HG03175 (cell line): ENCODE results near the gene IYD.

Experiments
- ATAC-seq: cut with Tn5 transposase; IDR thresholded peaks from one replicate; pipeline ENCODE4 v1.9.1; 2021; ENCODE audit warnings: mild to moderate bottlenecking, moderate library complexity; ENCODE audit not compliant: unreplicated experiment

IYD gene

DNA sequence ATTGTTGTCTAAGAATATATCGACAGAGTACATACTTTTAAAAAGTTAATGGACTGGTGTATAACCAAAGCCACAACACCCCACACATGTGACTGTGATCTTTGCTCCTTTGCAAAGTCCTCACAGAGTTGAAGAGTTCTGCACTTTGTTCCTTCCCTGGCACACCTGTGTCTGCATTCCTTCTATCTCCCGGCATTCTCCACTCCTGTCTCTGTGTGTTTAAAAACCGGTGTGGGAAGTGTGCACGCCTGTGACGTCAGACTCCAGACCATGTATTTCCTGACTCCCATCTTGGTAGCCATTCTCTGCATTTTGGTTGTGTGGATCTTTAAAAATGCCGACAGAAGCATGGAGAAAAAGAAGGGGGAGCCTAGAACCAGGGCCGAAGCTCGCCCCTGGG lies at the start of gene IYD:
TSS of gene IYD (plus strand) at position 251 of the 400 bp plus-strand sequence. CDS start at position 271, 20 bp downstream.
- no peak for ATAC-seq

- no peak for ATAC-seq
These were observed 48.9 kb upstream of the IYD start for GRCh38 chr6:150319924-150320323.

GRCh38 chr6:150320442-150320841 lies 48.4 kb upstream of the IYD start:
- ATAC-seq, result no peak

DNA sequence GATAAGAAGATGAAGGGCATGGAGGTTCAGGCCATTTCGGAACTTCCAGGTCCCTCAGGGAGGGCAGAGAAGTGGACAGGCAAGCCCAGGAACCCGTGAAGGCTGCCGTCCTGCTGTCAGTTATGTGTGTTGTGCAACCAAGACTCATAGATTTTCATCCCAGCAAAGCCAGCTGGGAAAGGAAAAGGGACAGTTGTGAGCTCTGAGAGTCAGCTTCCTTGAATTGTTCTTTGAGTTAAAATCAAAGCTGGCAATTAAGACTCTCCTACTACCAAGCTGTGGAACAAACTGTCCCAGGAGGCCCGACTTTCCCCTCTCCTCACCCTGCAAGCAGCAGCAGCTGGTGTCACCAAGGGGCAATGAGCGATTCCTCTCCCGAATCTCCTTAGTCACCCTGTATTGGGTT lies 46.3 kb upstream of the IYD start:
- ATAC-seq, result no peak

GRCh38 chr6:150323205-150323604 lies 45.6 kb upstream of the IYD start:
- ATAC-seq, result no peak

- ATAC-seq, result no peak
These were observed 44.8 kb upstream of the IYD start for GRCh38 chr6:150324044-150324443.

- no peak for ATAC-seq
These were observed 43.6 kb upstream of the IYD start for GRCh38 chr6:150325066-150325772.

DNA sequence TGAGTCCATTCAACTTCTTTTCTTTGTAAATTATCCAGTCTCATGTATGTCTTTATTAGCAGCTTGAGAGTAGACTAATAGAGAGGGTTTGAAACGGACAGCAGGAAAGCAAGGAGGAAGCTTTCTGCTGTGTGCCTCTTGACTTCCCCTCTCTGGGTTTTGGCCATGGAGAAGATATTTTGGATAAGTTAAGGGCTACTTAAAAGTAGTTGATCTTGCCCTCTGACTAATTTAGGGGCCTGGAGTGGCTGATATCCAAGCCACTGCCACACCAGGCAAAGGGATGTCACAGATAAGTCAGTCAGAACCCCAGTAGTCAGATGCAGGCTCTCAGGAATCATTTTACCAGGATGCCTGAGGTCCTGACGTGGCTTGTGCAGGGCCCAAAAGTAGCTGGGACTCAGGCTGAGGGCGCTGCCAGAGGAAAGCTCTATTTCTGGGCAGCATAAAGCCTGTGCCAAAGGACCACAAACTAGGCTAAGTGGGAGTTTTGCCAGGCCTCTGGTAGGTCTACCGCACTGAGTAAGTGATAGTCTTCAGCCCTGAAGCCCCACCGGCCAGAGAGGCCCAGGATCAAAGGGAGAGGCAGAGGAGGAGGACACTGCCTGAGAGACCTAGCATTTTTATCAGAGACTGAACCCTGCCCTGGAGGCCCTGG lies 41.6 kb upstream of the IYD start:
- ATAC-seq, result no peak

DNA sequence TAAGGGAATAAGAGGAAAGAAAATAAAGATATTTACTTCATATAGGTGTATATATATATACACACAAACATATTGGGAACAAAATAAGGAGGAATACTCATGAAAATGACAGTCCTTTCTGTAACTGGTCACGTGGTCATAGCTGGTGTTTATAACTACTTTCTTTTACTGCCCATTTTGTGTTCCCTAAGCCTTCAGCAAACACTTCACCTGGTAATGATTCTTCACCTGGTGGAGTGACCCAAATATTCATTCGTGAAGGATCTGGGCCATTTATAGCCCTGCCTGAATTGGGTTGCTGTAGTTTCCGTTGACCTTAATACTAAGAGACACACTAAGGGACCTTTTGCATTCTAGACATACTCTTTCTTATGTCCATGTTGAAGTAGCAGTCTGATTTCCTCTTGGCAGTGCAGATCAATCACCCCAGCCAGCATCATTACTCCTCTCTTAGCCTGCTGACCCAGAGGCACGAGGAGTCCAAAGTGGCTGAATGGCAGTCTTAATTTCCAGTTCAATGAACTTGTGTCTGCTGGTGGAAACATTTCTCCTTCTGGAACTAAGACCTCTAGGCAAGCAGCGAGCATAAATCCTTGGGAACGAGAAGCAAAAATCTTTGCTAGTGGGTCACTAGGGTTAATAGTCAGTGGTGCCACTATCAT lies 39.9 kb upstream of the IYD start:
- ATAC-seq, result no peak

GRCh38 chr6:150331344-150331743 lies 37.5 kb upstream of the IYD start:
- no peak for ATAC-seq

DNA sequence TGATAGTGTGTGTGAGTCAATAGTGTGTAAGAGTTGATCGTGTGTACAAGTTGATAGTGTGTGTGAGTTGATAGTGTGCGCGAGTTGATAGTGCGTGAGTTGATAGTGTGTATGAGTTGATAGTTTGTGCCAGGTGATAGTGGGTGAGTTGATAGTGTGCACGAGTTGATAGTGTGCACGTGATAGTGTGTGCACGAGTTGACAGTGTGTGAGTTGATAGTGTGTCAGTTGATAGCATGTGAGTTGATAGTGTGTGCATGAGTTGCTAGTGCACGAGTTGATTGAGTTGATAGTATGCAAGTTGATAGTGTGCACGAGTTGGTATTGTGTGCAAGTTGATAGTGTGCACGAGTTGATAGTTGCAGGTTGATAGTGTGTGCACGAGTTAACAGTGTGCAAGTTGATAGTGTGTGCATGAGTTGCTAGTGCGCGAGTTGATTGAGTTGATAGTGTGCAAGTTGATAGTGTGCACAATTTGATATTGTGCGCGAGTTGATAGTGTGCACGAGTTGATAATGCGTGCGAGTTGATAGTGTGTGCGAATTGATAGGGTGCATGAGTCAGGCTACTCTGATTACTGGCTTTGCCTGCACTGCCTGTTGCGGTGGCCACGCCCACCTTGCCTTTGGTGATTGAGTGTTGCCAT lies 35.8 kb upstream of the IYD start:
- no peak for ATAC-seq

- ATAC-seq, result no peak
These were observed 35.2 kb upstream of the IYD start for GRCh38 chr6:150333585-150333941.

DNA sequence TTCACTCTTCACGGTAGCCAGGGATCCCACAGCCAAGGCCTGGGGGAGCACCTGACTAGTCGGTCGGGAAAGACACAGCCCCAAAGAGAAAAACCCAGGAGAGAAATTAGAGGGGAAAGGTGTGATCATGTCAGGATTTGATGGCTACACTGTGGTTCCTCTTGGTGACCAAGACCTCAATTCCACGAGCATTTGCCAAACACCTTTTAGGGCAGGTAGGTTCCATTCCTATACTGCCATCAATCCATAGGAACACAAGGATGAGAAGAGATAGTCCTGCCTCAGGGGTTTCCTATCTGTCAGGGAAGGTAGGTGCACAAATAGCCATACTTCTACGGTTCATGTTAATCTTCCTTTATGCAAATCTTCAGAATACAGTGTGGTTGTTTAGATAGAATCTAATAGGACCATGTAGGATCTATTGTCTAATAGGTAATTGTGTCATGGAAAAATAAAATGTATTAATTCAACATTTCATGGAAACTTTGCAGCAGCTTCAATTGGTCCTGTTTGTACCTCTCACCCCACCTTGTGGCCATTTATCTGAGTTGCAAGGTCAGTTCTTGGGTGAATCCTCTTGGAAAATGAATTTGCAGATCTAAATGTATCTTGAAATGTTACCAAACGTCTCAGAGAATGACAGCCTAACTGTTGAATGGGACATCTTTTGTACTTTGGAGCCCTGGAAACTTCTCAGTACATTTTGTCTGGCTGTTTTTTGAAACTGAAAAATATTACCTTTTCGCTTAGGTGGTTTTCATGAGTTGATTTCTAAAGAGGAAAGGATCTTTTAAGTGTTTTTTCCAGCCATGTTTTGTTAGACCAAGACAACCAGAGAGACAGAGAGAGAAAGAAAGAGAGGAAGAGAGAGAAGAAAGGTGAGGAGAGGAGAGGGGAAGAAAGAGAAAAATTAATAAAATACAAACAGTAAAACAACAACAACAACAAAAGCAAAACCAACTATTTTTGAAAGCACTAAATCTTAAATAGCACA lies 33.7 kb upstream of the IYD start:
- ATAC-seq, result no peak

GRCh38 chr6:150336299-150336698 lies 32.5 kb upstream of the IYD start:
- ATAC-seq, result no peak

- no peak for ATAC-seq
These were observed 32.1 kb upstream of the IYD start for GRCh38 chr6:150336708-150337107.

GRCh38 chr6:150342126-150342525 lies 26.7 kb upstream of the IYD start:
- no peak for ATAC-seq

GRCh38 chr6:150343434-150343833 lies 25.4 kb upstream of the IYD start:
- ATAC-seq, result no peak

- ATAC-seq, result no peak
These were observed 23.0 kb upstream of the IYD start for GRCh38 chr6:150345781-150346180.

- no peak for ATAC-seq
These were observed 22.5 kb upstream of the IYD start for GRCh38 chr6:150346346-150346745.

DNA sequence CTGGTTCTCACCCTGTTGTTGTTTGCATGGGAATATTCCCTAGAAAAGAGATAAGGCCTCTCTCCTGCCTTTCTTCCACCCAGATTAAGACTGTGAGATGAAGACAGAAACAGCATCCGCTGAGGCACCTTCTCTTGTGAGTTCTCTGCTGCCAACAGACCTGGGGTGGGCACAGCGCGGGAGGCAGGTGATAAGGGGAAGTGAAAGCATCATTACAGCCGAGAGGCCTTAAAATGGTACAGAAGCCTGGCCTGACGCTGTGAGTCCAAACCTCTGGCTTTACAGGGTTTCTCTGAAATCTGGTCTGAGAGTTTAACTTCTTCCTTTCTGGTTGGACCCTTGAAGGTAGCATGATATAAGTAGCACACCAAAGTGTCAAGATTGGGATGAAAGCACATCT lies 21.0 kb upstream of the IYD start:
- ATAC-seq, result no peak

GRCh38 chr6:150349546-150349945 lies 19.3 kb upstream of the IYD start:
- ATAC-seq, result no peak
